MCF 10A (cell line): ENCODE data around the gene SH2D4B. TPM values are rescaled to one million over a fixed set of nuclear protein-coding genes. Genes with fewer than 3 reads are reported as not detected.

Experiments used
- BruUV-seq: library from RNA; stranded (reverse); fragments of 400-500 nt; replicated peaks from 2 replicates; lab custom pipeline; 2021; lab: Mats Ljungman, UMichigan
- CTCF ChIA-PET: fragments of 300-600 bp; sonication (Branson Sonifier 250); formaldehyde crosslinking; extraction: SDS; loops from one replicate; lab custom pipeline; 2021; ENCODE audit warnings: antibody characterized with exemption, inconsistent platforms; lab: Yijun Ruan, JAX
- POLR2A ChIA-PET: fragments of 300-600, 350-650 bp; sonication (Branson Sonifier 250); formaldehyde crosslinking; extraction: SDS; loops from one replicate; lab custom pipeline; 2020; ENCODE audit warnings: antibody characterized with exemption, inconsistent platforms; lab: Yijun Ruan, JAX
- DNase-seq: peaks from one replicate; pipeline ENCODE4 v3.0.0-alpha.2; 2018; ENCODE audit not compliant: unreplicated experiment
- H3K27ac Mint-ChIP-seq: one replicate; pipeline ENCODE4 v1.8.0; 2022; ENCODE audit warnings: mild to moderate bottlenecking, low read depth, mixed read lengths; ENCODE audit not compliant: unreplicated experiment
- H3K27me3 Mint-ChIP-seq: one replicate; pipeline ENCODE4 v1.8.0; 2022; ENCODE audit warnings: mixed read lengths; ENCODE audit not compliant: insufficient read depth, unreplicated experiment
- H3K36me3 Mint-ChIP-seq: one replicate; pipeline ENCODE4 v1.8.0; 2022; ENCODE audit warnings: mild to moderate bottlenecking, moderate library complexity, mixed read lengths; ENCODE audit not compliant: insufficient read depth, unreplicated experiment
- H3K4me1 Mint-ChIP-seq: one replicate; pipeline ENCODE4 v1.8.0; 2022; ENCODE audit warnings: mixed read lengths; ENCODE audit not compliant: insufficient read depth, unreplicated experiment
- H3K4me3 Mint-ChIP-seq: one replicate; pipeline ENCODE4 v1.8.0; 2022; ENCODE audit warnings: mild to moderate bottlenecking, moderate library complexity, mixed read lengths; ENCODE audit not compliant: unreplicated experiment
- H3K9me3 Mint-ChIP-seq: one replicate; pipeline ENCODE4 v1.8.0; 2022; ENCODE audit warnings: mixed read lengths; ENCODE audit not compliant: unreplicated experiment
- intact Hi-C: fragments of 100-400 bp; cut with micrococcal nuclease; formaldehyde crosslinking; loops from 2 replicates; pipeline ENCODE4 v1.14.1; 2022
- total RNA-seq: library from RNA; stranded (reverse); gene quantifications from 2 replicates; pipeline ENCODE4 v1.2.3, GENCODE V29; 2022
- TF ChIP-seq, protein P1 (sequence below): fragments of 200-600 bp; IDR thresholded peaks from one replicate; pipeline ENCODE4 v1.8.0; 2022; ENCODE audit warnings: antibody characterized with exemption, mild to moderate bottlenecking; ENCODE audit not compliant: unreplicated experiment

The SH2D4B gene
- total RNA-seq, 1 experiment from 2014 or later, result not detected

DNA sequence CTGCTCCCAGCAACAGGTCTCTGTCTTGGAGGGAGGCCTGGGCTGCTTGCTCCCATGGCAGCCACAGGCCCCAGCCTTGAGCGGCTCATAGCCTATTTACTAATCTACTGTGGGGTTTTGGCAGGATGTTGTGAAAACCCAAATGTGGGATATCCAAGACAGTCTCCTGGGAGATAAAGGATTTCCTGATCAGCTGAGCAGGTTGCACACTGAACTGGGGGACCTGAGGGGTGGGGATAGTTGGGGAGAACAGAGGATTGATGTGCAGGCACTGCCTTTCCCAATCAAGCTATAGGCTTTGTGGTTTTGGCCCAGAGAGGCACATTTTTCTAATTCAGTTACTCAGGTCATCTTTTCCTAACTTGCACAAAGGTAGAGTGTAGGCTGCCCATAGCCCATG is 92.6 kb downstream of the SH2D4B start:
- no TSS peak for BruUV-seq

DNA sequence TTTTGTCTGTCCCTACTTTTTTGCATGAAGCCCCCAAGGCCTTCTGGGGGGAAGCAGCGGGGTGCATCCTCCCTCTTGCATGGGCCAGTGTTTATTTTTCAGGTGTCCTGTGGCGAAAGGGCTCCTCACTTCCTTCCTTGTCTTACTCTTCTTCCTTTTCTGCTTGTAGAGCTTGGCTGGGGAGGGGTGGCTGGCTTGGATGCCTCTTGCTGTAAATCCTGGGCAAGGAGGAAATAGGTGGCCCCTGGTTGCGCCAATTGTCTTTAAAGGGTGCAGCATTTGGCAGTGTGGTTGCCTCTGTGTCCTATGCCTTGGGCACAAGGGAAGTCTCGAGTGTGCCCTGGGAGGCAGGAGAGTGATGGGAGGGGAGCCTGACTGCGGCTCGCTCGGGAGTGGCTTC is 95.0 kb downstream of the SH2D4B start:
- TF ChIP-seq, protein P1, sequence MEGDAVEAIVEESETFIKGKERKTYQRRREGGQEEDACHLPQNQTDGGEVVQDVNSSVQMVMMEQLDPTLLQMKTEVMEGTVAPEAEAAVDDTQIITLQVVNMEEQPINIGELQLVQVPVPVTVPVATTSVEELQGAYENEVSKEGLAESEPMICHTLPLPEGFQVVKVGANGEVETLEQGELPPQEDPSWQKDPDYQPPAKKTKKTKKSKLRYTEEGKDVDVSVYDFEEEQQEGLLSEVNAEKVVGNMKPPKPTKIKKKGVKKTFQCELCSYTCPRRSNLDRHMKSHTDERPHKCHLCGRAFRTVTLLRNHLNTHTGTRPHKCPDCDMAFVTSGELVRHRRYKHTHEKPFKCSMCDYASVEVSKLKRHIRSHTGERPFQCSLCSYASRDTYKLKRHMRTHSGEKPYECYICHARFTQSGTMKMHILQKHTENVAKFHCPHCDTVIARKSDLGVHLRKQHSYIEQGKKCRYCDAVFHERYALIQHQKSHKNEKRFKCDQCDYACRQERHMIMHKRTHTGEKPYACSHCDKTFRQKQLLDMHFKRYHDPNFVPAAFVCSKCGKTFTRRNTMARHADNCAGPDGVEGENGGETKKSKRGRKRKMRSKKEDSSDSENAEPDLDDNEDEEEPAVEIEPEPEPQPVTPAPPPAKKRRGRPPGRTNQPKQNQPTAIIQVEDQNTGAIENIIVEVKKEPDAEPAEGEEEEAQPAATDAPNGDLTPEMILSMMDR, result no peak
- CTCF ChIA-PET, result interaction anchor here (2.7 kb wide), 1 partner anchor 30 kb away, joined by 16 read pairs; no protein-coding TSS in a partner anchor
- POLR2A ChIA-PET, result no interaction called here
- Mint-ChIP-seq H3K36me3 (no peaks in the 10 kb centered on the region), H3K27ac (no peak overlapping the region), H3K9me3 (no peaks in the 10 kb centered on the region), H3K27me3 (no peaks in the 10 kb centered on the region), H3K4me3 (no peak overlapping the region), H3K4me1 (no peaks in the 10 kb centered on the region)
- BruUV-seq, result no TSS peak
- intact Hi-C loops, result no loop called here
- no peak for DNase-seq

More for the DNA sequence above, 92.6 kb downstream of the SH2D4B start:
- Mint-ChIP-seq H3K27me3 (no peaks in the 10 kb centered on the region), H3K36me3 (no peaks in the 10 kb centered on the region), H3K9me3 (peaks cover 8% of the 10 kb centered on the region), H3K27ac (no peak overlapping the region), H3K4me3 (no peak overlapping the region), H3K4me1 (no peaks in the 10 kb centered on the region)
- CTCF ChIA-PET, result interaction anchor here (0.6 to 0.7 kb wide), 3 partner anchors 9 to 388 kb away, joined by 3 read pairs; no protein-coding TSS in a partner anchor
- POLR2A ChIA-PET, result interaction anchor here (2.0 kb wide), 1 partner anchor 12 kb away, joined by 5 read pairs; no protein-coding TSS in a partner anchor
- intact Hi-C loops, result no loop called here
- no peak for DNase-seq
- TF ChIP-seq, protein P1, result no peak

DNA sequence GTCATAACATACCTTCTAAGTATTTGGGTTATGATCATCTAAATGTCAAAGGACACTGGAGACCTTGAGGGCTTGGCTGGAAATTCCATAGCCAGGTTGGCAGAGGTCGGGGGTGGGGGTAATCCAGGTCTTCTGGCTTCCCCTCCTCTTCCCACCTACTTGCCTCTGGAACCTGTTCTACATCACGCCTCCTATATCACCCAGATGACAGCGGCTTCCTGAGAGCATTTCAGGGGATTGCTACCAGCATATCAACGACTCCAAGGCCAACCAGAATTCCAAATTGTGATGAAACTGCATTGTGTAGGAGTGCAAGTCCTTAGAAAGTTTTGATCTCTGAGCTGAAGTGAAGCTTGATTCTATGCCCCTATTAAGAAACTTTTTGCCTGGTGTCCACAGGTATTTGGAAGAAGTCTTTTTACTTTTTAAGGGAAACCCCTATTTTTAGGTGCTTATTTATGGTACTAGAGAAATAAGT is 95.7 kb downstream of the SH2D4B start:
- ChIA-PET POLR2A (no interaction called here), CTCF (interaction anchor here (2.7 kb wide), 1 partner anchor 29 kb away, joined by 16 read pairs; no protein-coding TSS in a partner anchor)
- intact Hi-C loops, result no loop called here
- TF ChIP-seq, protein P1, result no peak
- no peaks in the 10 kb centered on the region for H3K9me3 Mint-ChIP-seq
- H3K4me1 Mint-ChIP-seq, result no peaks in the 10 kb centered on the region
- H3K36me3 Mint-ChIP-seq, result no peaks in the 10 kb centered on the region
- H3K27me3 Mint-ChIP-seq, result no peaks in the 10 kb centered on the region
- BruUV-seq, result no TSS peak
- no peak for DNase-seq
- no peak overlapping the region for H3K4me3 Mint-ChIP-seq
- no peak overlapping the region for H3K27ac Mint-ChIP-seq

DNA sequence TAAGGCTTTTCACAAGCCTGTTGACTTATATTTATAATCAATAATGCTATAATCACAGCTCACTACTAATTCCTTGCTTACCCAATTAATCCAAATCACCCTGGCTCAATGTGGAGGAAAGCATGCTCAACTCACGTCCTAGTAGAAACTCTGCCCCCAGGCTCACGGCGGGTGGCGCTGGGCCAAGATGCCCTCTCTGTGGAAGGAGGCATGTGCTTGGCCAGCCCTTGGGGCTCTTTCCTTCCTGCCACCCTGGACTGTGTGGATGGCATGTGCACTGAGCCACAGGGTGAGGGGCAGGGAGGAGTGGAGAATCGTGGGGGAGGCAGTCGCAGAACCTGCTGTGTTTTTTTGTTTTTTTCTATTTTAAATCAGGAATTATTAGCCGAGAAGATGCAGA is 96.2 kb downstream of the SH2D4B start:
- Mint-ChIP-seq H3K9me3 (no peaks in the 10 kb centered on the region), H3K4me3 (no peak overlapping the region), H3K4me1 (no peaks in the 10 kb centered on the region), H3K36me3 (no peaks in the 10 kb centered on the region), H3K27me3 (no peaks in the 10 kb centered on the region), H3K27ac (no peak overlapping the region)
- POLR2A ChIA-PET, result no interaction called here
- CTCF ChIA-PET, result interaction anchor here (0.7 to 2.7 kb wide), 2 partner anchors 10 to 28 kb away, joined by 3 to 16 read pairs; no protein-coding TSS in a partner anchor
- BruUV-seq, result no TSS peak
- no peak for DNase-seq
- intact Hi-C loops, result no loop called here
- TF ChIP-seq, protein P1, result no peak
